Progenitor cell of endocrine pancreas (in vitro differentiated cells): ENCODE data around the gene DCLK2. TPM values are rescaled to one million over a fixed set of nuclear protein-coding genes. Genes with fewer than 3 reads are reported as not detected.

Source experiments
- DNase-seq: peaks from one replicate; pipeline ENCODE4 v3.0.0; 2021; ENCODE audit warnings: low spot score; ENCODE audit not compliant: unreplicated experiment
- H3K27ac Mint-ChIP-seq: 2 replicates; pipeline ENCODE4 v1.8.0; 2021; ENCODE audit warnings: mild to moderate bottlenecking, moderate library complexity, mixed read lengths
- H3K27me3 Mint-ChIP-seq: 2 replicates; pipeline ENCODE4 v1.8.0; 2021; ENCODE audit warnings: mixed read lengths
- H3K36me3 Mint-ChIP-seq: 2 replicates; pipeline ENCODE4 v1.8.0; 2022; ENCODE audit warnings: mixed read lengths; ENCODE audit not compliant: insufficient read depth
- H3K4me1 Mint-ChIP-seq: 2 replicates; pipeline ENCODE4 v1.8.0; 2021; ENCODE audit warnings: low read depth, mixed read lengths
- H3K4me3 Mint-ChIP-seq: 2 replicates; pipeline ENCODE4 v1.8.0; 2021; ENCODE audit warnings: low read depth, mild to moderate bottlenecking, moderate library complexity, mixed read lengths
- H3K9me3 Mint-ChIP-seq: 2 replicates; pipeline ENCODE4 v1.8.0; 2021; ENCODE audit warnings: low read depth, mixed read lengths
- CTCF ChIP-seq: fragments of 200-600 bp; sonication (generic); IDR thresholded peaks from one replicate; pipeline ENCODE4 v1.5.0; 2021; ENCODE audit warnings: antibody characterized with exemption, mild to moderate bottlenecking; ENCODE audit not compliant: unreplicated experiment
- total RNA-seq: library from RNA; stranded (reverse); gene quantifications from 2 replicates; pipeline ENCODE4 v1.2.1, GENCODE V29; 2021

Gene DCLK2
- total RNA-seq, 1 donor from 2014 or later = 7.2 TPM

- no peak for DNase-seq
- no peaks in the 10 kb centered on the region for H3K9me3 Mint-ChIP-seq
- peaks cover 21% of the 10 kb centered on the region for H3K4me1 Mint-ChIP-seq
- no peak overlapping the region for H3K27ac Mint-ChIP-seq
- no peak overlapping the region for H3K4me3 Mint-ChIP-seq
- peaks cover 5% of the 10 kb centered on the region for H3K27me3 Mint-ChIP-seq
- no peaks in the 10 kb centered on the region for H3K36me3 Mint-ChIP-seq
- TF ChIP-seq CTCF = no peak
Measured at GRCh38 chr4:150047546-150047945, 30.7 kb upstream of the DCLK2 start.

- Mint-ChIP-seq H3K27me3 (peaks cover 5% of the 10 kb centered on the region), H3K36me3 (no peaks in the 10 kb centered on the region)
Measured at GRCh38 chr4:150049682-150050081, 28.6 kb upstream of the DCLK2 start.

GRCh38 chr4:150050566-150050965, 27.7 kb upstream of the DCLK2 start:
- Mint-ChIP-seq H3K36me3 (no peaks in the 10 kb centered on the region), H3K4me3 (no peak overlapping the region), H3K4me1 (peaks cover 14% of the 10 kb centered on the region), H3K9me3 (peaks cover 4% of the 10 kb centered on the region), H3K27ac (no peak overlapping the region), H3K27me3 (peaks cover 5% of the 10 kb centered on the region)
- no peak for TF ChIP-seq CTCF
- DNase-seq = no peak

More at GRCh38 chr4:150049682-150050081, 28.6 kb upstream of the DCLK2 start:
- no peak for TF ChIP-seq CTCF
- Mint-ChIP-seq H3K4me1 (peaks cover 18% of the 10 kb centered on the region), H3K27ac (no peak overlapping the region), H3K4me3 (no peak overlapping the region), H3K9me3 (peaks cover 4% of the 10 kb centered on the region)
- no peak for DNase-seq

GRCh38 chr4:150051111-150051510, 27.1 kb upstream of the DCLK2 start:
- Mint-ChIP-seq H3K27ac (no peak overlapping the region), H3K36me3 (peaks cover 1% of the 10 kb centered on the region), H3K4me3 (no peak overlapping the region), H3K9me3 (peaks cover 7% of the 10 kb centered on the region), H3K27me3 (peaks cover 5% of the 10 kb centered on the region), H3K4me1 (peaks cover 11% of the 10 kb centered on the region)
- TF ChIP-seq CTCF = no peak
- no peak for DNase-seq

- no peak overlapping the region for H3K4me3 Mint-ChIP-seq
Measured at GRCh38 chr4:150055467-150055866, 22.8 kb upstream of the DCLK2 start.

More at GRCh38 chr4:150055467-150055866, 22.8 kb upstream of the DCLK2 start:
- DNase-seq = no peak
- Mint-ChIP-seq H3K27ac (no peak overlapping the region), H3K4me1 (no peaks in the 10 kb centered on the region), H3K36me3 (peaks cover 3% of the 10 kb centered on the region), H3K9me3 (peaks cover 12% of the 10 kb centered on the region), H3K27me3 (no peaks in the 10 kb centered on the region)
- no peak for TF ChIP-seq CTCF
